ENCODE data around the gene CAPN9. TPM values are rescaled to one million over a fixed set of nuclear protein-coding genes. Genes with fewer than 3 reads are reported as not detected.

The CAPN9 gene
- total RNA-seq, 4 donors from 2014 or later, result 0.38 TPM; not detected in 3

DNA sequence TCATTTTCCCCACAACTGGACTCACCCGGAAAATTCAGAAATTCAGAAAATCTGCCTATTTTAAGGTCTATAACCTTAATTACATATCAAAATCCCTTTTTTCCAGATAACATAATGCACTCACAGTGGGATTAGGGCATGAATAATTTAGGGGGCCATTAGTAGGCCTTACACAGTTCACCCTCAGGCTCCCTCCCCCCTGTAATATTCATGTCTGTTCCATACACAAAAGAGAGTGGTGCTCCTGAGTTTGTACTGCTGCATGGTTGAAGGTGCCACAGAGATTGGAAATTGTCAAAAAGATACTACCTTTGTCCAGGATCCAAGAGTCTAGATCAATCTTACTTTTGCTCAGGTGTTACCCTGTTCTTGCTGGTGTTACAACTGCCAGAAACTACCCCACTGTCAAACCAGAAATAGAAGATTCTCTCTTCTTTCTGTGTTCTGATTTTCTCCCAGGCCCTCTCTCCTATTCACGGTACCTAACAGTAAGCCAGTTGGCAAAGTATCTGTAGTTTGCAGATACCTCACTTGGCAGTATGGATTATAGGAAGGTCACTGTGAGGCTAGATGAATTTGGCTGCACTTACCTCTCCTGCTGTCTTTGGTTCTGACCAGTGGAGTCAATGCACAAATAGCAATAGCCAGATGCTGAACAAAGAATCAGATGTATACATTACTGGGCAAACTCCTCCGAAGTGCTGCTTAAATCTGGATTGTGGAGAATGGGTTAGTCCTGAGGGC lies 67.9 kb downstream of the CAPN9 start:
- H3K4me3 ChIP-seq, result no peak overlapping the region
- H3K36me3 ChIP-seq, result no peaks in the 10 kb centered on the region
- H3K4me1 ChIP-seq, result no peaks in the 10 kb centered on the region
- no peak for DNase-seq
- TF ChIP-seq POLR2A (IDR thresholded peaks at IDR 0.05) (no peak), CTCF (IDR thresholded peaks at IDR 0.05) (no peak)
- no peak overlapping the region for H3K27ac ChIP-seq
- H3K9me3 ChIP-seq, result peaks cover 0 to 17% (median 4%) of the 10 kb centered on the region in 3 donors
- intact Hi-C loops (cut with DNase I), result no loop called here
- H3K27me3 ChIP-seq, result no peaks in the 10 kb centered on the region
- WGBS, 2 donors, result 56 to 67% methylated on average over 3 of the region's 3 CpGs

GRCh38 chr1:230816018-230816417 lies 68.8 kb downstream of the CAPN9 start:
- TF ChIP-seq CTCF (IDR thresholded peaks at IDR 0.05) (no peak), POLR2A (IDR thresholded peaks at IDR 0.05) (no peak)

DNA sequence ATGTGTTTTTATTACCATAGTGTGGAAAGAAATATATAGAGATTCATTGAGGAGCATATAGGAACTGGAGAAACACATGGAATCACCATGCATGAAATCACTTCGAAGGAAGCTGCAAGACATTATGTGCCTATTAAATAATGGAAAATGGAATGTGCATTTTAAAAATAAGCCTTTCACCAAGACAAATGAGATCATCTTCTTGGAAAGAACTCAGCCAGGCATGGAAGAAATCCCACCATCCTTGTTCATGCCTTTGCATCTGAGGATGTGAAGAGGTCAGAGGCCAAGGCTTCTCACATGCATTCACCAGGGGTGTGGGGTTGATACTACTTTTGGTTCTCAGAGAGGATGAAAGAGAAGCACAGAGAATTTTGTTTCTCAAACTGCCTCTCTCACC lies 71.2 kb downstream of the CAPN9 start:
- WGBS, 2 donors, result 68 to 75% methylated on average over 1 of the region's 1 CpG
- Histone ChIP-seq H3K9me3 (peaks cover 0 to 2% (median 0%) of the 10 kb centered on the region in 3 donors), H3K4me1 (peaks cover 0 to 12% (median 3%) of the 10 kb centered on the region in 3 donors), H3K36me3 (no peaks in the 10 kb centered on the region), H3K4me3 (no peak overlapping the region), H3K27me3 (no peaks in the 10 kb centered on the region), H3K27ac (no peak overlapping the region)
- TF ChIP-seq CTCF (IDR thresholded peaks at IDR 0.05) (no peak), POLR2A (IDR thresholded peaks at IDR 0.05) (no peak)
- DNase-seq, result no peak
- intact Hi-C loops (cut with DNase I), result no loop called here

More at GRCh38 chr1:230816018-230816417, 68.8 kb downstream of the CAPN9 start:
- intact Hi-C loops (cut with DNase I), result no loop called here
- Histone ChIP-seq H3K4me1 (no peaks in the 10 kb centered on the region), H3K9me3 (peaks cover 0 to 17% (median 4%) of the 10 kb centered on the region in 3 donors), H3K36me3 (no peaks in the 10 kb centered on the region), H3K27me3 (no peaks in the 10 kb centered on the region), H3K27ac (no peak overlapping the region), H3K4me3 (no peak overlapping the region)
- DNase-seq, result no peak

DNA sequence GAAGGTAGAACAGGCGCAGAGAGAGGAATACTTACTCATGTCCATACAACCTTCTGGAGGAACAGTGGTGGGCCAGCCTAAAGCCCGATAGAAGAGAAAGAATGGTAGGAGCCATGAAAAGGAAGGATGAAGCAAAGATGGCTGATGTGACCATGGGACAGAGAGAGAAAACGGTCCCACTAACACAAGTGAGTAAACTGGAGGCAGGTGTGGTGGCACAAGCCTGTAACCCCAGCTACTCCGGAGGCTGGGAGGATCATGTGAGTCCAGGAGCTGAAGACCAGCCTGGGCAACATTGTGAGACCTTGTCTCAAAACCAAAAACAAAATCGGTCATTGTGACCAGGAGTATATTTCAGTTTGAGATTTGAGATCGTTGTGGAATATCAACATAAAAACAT lies 71.7 kb downstream of the CAPN9 start:
- no peaks in the 10 kb centered on the region for H3K36me3 ChIP-seq
- H3K9me3 ChIP-seq, result no peaks in the 10 kb centered on the region
- H3K4me1 ChIP-seq, result peaks cover 0 to 17% (median 3%) of the 10 kb centered on the region in 3 donors
- WGBS, 2 donors, result 85 to 91% methylated on average over 6 of the region's 6 CpGs
- no peak for TF ChIP-seq CTCF (IDR thresholded peaks at IDR 0.05)
- no peak for TF ChIP-seq POLR2A (IDR thresholded peaks at IDR 0.05)
- H3K27me3 ChIP-seq, result no peaks in the 10 kb centered on the region
- H3K4me3 ChIP-seq, result no peak overlapping the region
- intact Hi-C loops (cut with DNase I), result no loop called here
- no peak for DNase-seq
- H3K27ac ChIP-seq, result no peak overlapping the region

DNA sequence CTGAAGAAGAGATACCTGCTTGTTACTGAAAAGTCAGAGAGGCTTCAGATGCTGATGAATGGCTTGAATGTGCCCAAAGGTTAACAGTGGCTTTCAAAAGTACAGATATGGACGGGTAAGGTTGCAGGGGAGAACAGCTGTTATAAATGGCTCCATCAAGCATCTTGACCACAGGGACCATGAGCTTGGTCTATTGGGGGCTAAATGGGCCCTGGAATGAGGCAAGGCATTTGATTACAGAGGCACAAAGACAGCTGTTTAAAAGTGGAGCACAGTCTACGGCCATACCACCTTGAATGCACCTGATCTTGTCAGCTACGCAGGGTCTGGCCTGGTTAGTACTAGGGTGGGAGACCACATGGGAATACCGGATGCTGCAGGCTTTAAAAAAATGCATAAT lies 72.8 kb downstream of the CAPN9 start:
- 77 to 89% methylated on average over 4 of the region's 4 CpGs for WGBS, 2 donors
- H3K27me3 ChIP-seq, result no peaks in the 10 kb centered on the region
- no peaks in the 10 kb centered on the region for H3K36me3 ChIP-seq
- no peaks in the 10 kb centered on the region for H3K9me3 ChIP-seq
- TF ChIP-seq CTCF (IDR thresholded peaks at IDR 0.05), result no peak
- no peak for TF ChIP-seq POLR2A (IDR thresholded peaks at IDR 0.05)
- H3K4me1 ChIP-seq, result peaks cover 0 to 28% (median 9%) of the 10 kb centered on the region in 3 donors
- no peak overlapping the region for H3K4me3 ChIP-seq
- intact Hi-C loops (cut with DNase I), result no loop called here
- DNase-seq, result no peak
- H3K27ac ChIP-seq, result no peak overlapping the region
